Measurements from ENCODE around the gene FAF2.
A peak's percentile ranks its signal among the peaks of the same experiment; 100 is the strongest.
"Not testable (repeated sequence)": the region's sequence is repeated elsewhere in the genome, so short reads cannot be mapped to it uniquely, and the experiment has no call there.

FAF2 gene

DNA sequence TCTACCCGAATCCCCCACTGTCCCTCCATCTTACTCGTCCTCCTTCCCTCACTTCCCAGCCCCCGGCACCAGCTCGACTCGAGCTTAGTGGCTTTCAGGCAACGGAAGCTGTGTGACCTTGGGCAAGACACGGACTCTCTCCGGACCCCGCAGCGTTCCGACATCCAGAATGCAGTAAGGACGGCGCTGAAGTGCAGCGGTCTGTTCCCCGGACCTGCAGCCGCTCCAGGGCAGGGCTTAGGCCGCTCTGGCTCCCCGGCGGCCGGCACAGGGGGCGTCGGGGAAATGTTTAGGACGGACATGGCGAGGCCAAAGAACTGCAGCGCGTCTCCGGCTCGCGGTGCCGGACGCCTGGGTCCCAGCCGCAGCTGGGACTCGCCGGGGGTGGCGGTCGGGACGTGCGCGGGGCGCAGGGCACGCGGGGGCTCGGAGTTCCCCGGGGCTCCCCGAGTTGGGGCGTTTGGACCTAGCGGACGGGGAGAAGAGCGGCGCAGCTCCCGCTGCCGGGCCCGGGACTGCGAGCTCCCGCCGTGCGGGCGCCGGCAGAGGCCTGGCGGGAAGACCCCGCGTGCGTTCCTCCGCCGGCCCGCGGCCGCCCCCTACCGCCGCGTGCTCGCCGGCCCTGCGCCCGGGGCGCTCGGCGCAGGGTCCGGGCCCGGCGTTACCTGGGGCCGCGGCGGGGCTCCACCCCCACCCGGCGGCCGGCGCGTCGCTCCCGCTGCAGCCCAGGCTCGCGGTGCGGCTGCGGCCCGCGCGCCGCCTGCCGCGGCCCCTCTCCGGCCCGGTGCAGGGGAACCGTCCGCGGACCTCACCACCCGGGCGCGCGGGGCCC, 94.6 kb downstream of the FAF2 start:
- Histone ChIP-seq H3K4me3 (ENCODE audit: low read length) (peak overlapping the region; percentile 92), H3K9ac (ENCODE audit: low read depth, low read length) (peak overlapping the region; percentile 74; the same call in 1 of the 2 replicates), H3K27me3 (ENCODE audit: insufficient read depth, low read length) (peaks cover 25% of the 10 kb centered on the region; the same call in 1 of the 2 replicates), H3K9me3 (ENCODE audit: insufficient read depth, low read depth, low read length) (no peaks in the 10 kb centered on the region), H3K36me3 (ENCODE audit: insufficient read depth, low read depth, low read length) (no peaks in the 10 kb centered on the region), H3K27ac (ENCODE audit: low read length) (no peak overlapping the region), H3K4me1 (ENCODE audit: insufficient read depth, low read length) (peaks cover 14% of the 10 kb centered on the region)

DNA sequence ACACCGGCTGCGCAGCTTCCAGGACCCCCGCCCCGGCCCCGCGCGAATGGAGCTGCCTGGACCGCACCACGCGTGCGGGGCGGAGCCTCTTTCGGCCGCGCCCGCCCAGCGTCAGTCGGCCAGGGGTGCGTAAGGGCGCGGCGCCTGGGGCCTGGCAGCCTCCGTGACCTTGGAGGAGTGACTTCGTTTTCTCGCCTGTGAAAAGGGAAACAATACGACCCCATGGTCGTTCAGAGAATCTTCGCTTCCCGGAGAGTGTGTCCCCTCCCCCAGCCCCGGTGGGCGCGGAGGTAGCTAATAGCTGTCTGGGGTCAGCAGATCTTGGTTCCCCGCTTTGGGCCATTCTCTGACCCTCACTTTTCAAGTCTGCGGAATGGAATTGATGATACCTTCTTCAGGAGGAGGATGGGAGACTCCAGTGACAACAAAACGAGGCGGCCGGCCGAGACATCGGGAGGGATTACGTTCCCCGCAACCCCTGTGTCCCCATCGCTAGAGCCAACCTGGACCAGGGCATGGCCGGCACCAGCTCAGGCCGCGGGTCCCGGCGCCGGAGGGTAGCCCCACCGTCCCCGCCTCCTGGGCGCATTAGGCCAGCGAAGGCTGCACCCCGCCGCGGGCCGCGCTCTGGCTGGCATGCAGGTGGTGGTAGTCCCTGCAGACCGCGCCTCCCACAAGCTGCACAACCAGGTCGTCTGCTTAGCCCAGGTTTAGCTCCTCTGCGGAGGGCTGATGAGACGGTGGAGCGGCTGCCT, 95.4 kb downstream of the FAF2 start:
- peak overlapping the region; percentile 92 for H3K4me3 ChIP-seq (ENCODE audit: low read length)
- no peaks in the 10 kb centered on the region for H3K36me3 ChIP-seq (ENCODE audit: insufficient read depth, low read depth, low read length)
- peaks cover 25% of the 10 kb centered on the region; the same call in 1 of the 2 replicates for H3K27me3 ChIP-seq (ENCODE audit: insufficient read depth, low read length)
- peaks cover 14% of the 10 kb centered on the region for H3K4me1 ChIP-seq (ENCODE audit: insufficient read depth, low read length)
- no peaks in the 10 kb centered on the region for H3K9me3 ChIP-seq (ENCODE audit: insufficient read depth, low read depth, low read length)
- peak overlapping the region; percentile 72; the same call in 1 of the 2 replicates for H3K9ac ChIP-seq (ENCODE audit: low read depth, low read length)
- H3K27ac ChIP-seq (ENCODE audit: low read length), result no peak overlapping the region

DNA sequence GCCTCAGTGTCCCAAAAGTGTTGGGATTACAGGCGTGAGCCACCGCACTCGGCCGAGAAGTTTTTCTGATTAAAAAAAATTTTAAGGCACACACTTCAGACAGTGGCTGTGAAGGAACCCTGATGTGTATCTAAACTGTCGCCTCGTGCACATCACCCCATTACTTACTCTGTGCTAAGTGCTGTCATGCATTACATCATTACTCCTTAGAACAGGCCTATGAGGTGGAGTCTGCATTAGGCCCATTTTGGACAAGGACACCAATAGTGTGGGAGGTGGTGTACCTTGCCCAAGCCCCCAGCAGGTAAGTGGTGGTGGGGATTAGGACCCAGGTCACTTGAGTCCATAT, 97.2 kb downstream of the FAF2 start:
- no peaks in the 10 kb centered on the region for H3K9me3 ChIP-seq (ENCODE audit: insufficient read depth, low read depth, low read length)
- no peak overlapping the region for H3K4me3 ChIP-seq (ENCODE audit: low read length)
- H3K27ac ChIP-seq (ENCODE audit: low read length), result no peak overlapping the region
- H3K4me1 ChIP-seq (ENCODE audit: insufficient read depth, low read length), result peaks cover 14% of the 10 kb centered on the region
- peaks cover 25% of the 10 kb centered on the region; the same call in 1 of the 2 replicates for H3K27me3 ChIP-seq (ENCODE audit: insufficient read depth, low read length)
- no peak overlapping the region for H3K9ac ChIP-seq (ENCODE audit: low read depth, low read length)
- no peaks in the 10 kb centered on the region for H3K36me3 ChIP-seq (ENCODE audit: insufficient read depth, low read depth, low read length)

DNA sequence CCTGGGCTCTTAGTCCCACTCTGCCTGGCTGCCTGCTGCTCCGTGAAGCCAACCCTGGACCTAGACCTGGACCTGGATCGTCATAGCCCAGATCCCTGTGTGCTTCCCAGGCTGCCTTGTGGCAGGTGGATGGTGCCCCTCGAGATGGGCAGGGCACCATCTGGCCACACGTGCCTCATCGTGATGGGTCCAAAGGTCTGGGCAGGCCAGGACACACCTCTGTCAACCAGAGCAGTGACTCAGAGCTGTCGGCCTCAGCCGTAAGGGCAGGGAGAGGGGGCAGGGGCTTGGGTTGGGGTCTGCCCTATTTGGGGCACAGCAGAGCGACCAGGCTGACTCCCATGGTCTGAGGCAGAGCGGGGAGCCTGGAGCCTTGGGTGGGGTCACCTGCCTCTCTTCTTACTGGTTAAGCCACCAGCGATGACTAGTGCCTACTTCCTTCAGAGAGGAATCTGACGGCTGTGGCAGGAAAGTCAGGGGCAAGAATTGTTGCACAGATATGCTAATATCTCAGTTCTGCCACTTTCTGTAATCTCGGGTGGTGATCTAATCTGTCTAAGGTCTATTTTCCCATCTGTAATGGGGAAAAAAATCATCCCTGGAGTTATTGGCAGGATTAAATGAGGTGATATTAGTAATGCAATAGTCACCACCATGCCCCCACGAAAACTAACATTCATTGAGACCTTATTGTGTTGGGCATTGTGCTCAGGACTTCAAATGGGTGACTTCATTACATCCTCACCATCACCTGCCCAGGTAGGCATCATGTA, 97.7 kb downstream of the FAF2 start:
- H3K36me3 ChIP-seq (ENCODE audit: insufficient read depth, low read depth, low read length), result no peaks in the 10 kb centered on the region
- peaks cover 25% of the 10 kb centered on the region; the same call in 1 of the 2 replicates for H3K27me3 ChIP-seq (ENCODE audit: insufficient read depth, low read length)
- no peaks in the 10 kb centered on the region for H3K9me3 ChIP-seq (ENCODE audit: insufficient read depth, low read depth, low read length)
- no peak overlapping the region for H3K27ac ChIP-seq (ENCODE audit: low read length)
- H3K9ac ChIP-seq (ENCODE audit: low read depth, low read length), result no peak overlapping the region
- H3K4me3 ChIP-seq (ENCODE audit: low read length), result no peak overlapping the region
- H3K4me1 ChIP-seq (ENCODE audit: insufficient read depth, low read length), result peaks cover 13% of the 10 kb centered on the region

DNA sequence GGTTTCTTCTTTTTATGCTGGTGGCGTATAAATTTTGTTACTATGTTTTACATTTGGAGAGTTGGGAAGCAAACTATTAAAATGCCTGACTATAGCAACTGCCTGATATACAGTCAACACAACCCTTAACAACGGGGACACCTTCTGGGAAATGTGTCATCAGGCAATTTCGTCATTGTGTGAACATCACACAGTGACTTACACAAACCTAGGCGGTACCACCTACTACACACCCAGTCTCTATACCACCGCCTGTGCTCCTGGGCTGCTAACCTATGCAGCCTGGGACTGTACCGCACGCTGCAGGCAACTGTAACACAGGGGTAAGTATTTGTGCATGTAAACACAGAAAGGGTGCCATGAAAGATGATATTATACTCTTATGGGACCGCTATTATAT, 99.6 kb downstream of the FAF2 start:
- Histone ChIP-seq H3K27me3 (ENCODE audit: insufficient read depth, low read length) (peaks cover 14% of the 10 kb centered on the region; the same call in 1 of the 2 replicates), H3K9me3 (ENCODE audit: insufficient read depth, low read depth, low read length) (no peaks in the 10 kb centered on the region), H3K27ac (ENCODE audit: low read length) (no peak overlapping the region), H3K4me3 (ENCODE audit: low read length) (no peak overlapping the region), H3K9ac (ENCODE audit: low read depth, low read length) (no peak overlapping the region), H3K4me1 (ENCODE audit: insufficient read depth, low read length) (no peaks in the 10 kb centered on the region), H3K36me3 (ENCODE audit: insufficient read depth, low read depth, low read length) (no peaks in the 10 kb centered on the region)

DNA sequence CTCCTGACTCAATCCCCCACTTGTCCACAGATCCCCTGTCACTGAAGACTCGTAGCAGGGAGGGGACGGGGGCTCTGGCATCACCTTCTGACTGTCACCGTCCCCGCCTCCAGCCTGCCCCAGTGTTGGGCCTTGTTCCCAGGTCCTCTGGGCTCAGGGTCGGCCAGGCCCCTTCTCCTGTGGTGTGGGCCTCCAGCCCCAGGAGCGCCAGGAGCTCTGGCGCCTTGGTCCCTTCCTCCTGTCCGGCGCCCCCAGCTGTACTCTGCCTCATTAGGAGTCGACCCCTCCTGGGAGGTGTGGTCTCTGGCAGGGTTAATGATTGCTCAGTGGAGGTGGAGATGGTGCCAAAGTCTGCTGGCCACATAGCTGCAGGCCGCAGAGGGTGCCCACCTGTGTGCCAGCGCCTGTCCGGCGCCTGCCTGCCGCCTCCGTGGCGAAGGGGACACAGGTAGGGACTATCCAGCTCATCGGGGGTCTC, 100.8 kb downstream of the FAF2 start, which contains the start of gene CDHR2:
Gene CDHR2 (plus strand): TSS at position 376 of the 478 bp plus-strand sequence. CDS start 16,011 bp downstream, outside the sequence.
- Histone ChIP-seq H3K27ac (ENCODE audit: low read length) (no peak within 1 kb of the TSS), H3K27me3 (ENCODE audit: insufficient read depth, low read length) (peaks cover 13% of the 10 kb centered on the region; the same call in 1 of the 2 replicates), H3K9ac (ENCODE audit: low read depth, low read length) (no peak within 1 kb of the TSS), H3K36me3 (ENCODE audit: insufficient read depth, low read depth, low read length) (no peaks in the 10 kb centered on the region), H3K4me1 (ENCODE audit: insufficient read depth, low read length) (peaks cover 7% of the 10 kb centered on the region), H3K4me3 (ENCODE audit: low read length) (no peak within 1 kb of the TSS), H3K9me3 (ENCODE audit: insufficient read depth, low read depth, low read length) (no peaks in the 10 kb centered on the region)

DNA sequence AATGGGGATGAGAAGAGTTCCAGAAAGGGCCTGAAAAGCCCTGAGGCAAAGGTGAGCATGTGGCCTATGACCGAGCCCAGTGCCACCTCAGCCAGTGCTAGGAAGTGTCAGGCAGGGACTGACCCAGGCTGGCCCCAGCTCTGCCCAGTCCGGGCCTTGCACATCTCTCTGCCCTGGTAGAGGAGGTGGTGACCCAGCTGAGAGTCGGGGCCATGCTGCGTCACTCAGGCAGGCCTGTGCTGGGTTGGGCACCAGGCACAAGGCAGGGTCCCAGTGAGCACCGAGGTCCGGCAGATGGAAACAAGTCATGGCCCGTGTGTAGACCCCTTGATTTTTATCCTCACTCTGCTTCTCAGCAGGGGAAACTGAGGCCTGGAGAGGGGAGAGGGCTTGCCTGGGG, 101.7 kb downstream of the FAF2 start:
- Histone ChIP-seq H3K9ac (ENCODE audit: low read depth, low read length) (no peak overlapping the region), H3K27me3 (ENCODE audit: insufficient read depth, low read length) (peaks cover 4% of the 10 kb centered on the region; the same call in 1 of the 2 replicates), H3K27ac (ENCODE audit: low read length) (no peak overlapping the region), H3K4me1 (ENCODE audit: insufficient read depth, low read length) (peaks cover 8% of the 10 kb centered on the region), H3K4me3 (ENCODE audit: low read length) (no peak overlapping the region), H3K36me3 (ENCODE audit: insufficient read depth, low read depth, low read length) (no peaks in the 10 kb centered on the region), H3K9me3 (ENCODE audit: insufficient read depth, low read depth, low read length) (no peaks in the 10 kb centered on the region)

DNA sequence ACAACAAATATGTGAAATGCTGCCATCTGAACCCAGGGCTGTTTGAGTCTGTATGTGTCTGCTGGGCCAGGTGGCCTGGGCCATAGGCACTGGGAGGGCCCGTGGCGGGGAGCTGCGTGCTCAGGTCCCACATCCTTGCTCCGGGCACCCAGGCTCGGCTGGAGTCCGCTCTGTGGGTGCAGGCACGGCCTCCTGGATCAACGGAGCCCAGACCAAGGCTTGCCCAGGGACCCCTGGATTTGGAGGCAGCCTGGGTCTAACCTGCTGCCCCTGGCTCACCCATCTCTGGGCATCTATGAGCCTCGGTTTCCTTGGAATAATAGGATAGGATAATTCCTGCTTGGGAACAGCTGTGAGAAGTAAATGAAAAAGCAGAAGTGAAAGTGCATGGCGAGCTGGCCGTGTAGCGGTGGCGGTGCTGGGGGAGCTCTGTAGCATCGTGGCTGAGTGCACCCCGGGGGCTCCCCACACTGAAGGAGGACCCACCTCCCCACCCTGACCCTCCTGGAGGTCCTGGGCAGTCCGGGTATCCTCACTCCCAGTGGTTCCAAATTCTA, 102.2 kb downstream of the FAF2 start:
- Histone ChIP-seq H3K4me3 (ENCODE audit: low read length) (no peak overlapping the region), H3K9me3 (ENCODE audit: insufficient read depth, low read depth, low read length) (no peaks in the 10 kb centered on the region), H3K9ac (ENCODE audit: low read depth, low read length) (no peak overlapping the region), H3K4me1 (ENCODE audit: insufficient read depth, low read length) (peaks cover 8% of the 10 kb centered on the region), H3K27ac (ENCODE audit: low read length) (no peak overlapping the region), H3K36me3 (ENCODE audit: insufficient read depth, low read depth, low read length) (no peaks in the 10 kb centered on the region), H3K27me3 (ENCODE audit: insufficient read depth, low read length) (no peaks in the 10 kb centered on the region)

DNA sequence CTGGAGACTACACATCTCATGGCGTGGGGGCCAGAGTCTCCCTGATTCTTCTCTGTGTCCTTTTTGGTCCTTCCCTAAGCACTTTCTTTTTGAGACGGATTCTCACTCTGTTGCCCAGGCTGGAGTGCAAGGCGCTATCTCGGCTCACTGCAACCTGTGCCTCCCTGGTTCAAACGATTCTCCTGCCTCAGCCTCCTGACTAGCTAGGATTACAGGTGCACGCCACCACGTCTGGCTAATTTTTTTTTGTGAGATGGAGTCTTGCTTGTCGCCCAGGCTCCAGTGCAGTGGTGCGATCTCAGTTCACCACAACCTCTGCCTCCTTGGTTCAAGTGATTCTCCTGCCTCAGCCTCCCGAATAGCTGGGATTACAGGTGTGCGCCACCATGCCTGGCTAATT, 102.8 kb downstream of the FAF2 start:
- H3K27me3 ChIP-seq (ENCODE audit: insufficient read depth, low read length); H3K4me1 ChIP-seq (ENCODE audit: insufficient read depth, low read length); H3K4me3 ChIP-seq (ENCODE audit: low read length); H3K36me3 ChIP-seq (ENCODE audit: insufficient read depth, low read depth, low read length); H3K9ac ChIP-seq (ENCODE audit: low read depth, low read length); H3K9me3 ChIP-seq (ENCODE audit: insufficient read depth, low read depth, low read length); H3K27ac ChIP-seq (ENCODE audit: low read length): not testable (repeated sequence)

DNA sequence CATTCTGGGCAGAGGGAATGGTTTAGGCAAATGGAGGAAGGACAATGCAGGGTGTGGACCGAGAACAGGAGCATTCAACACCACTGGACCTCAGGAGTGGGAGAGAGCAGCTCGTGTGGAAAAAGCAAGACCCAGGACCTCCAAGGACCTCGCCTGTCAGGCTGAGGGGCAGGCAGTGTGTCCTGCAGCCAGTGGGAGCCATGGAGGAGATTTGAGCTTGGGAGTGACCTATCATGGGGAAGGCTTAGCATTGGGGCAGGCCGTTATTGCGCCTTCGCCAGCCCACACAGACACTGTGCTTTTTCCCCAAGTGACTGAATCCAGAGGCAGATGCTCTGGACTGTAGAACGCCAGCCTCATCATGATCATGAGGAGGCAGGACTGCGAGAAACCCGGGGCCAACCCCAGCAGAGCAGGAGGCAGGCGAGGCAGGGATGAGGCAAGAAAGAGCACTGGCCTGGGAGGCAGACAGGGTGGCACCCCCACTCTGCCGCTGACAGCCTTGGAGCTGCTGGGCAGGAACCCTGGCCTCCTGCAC, 104.2 kb downstream of the FAF2 start:
- H3K9ac ChIP-seq (ENCODE audit: low read depth, low read length), result no peak overlapping the region
- H3K27me3 ChIP-seq (ENCODE audit: insufficient read depth, low read length), result no peaks in the 10 kb centered on the region
- no peaks in the 10 kb centered on the region for H3K36me3 ChIP-seq (ENCODE audit: insufficient read depth, low read depth, low read length)
- no peak overlapping the region for H3K27ac ChIP-seq (ENCODE audit: low read length)
- no peak overlapping the region for H3K4me3 ChIP-seq (ENCODE audit: low read length)
- H3K9me3 ChIP-seq (ENCODE audit: insufficient read depth, low read depth, low read length), result no peaks in the 10 kb centered on the region
- H3K4me1 ChIP-seq (ENCODE audit: insufficient read depth, low read length), result peaks cover 8% of the 10 kb centered on the region

Data from iPS-20b (cell line).